Testis (tissue), 3 donors: Measurements from ENCODE around the gene ZNF274. TPM values are rescaled to one million over a fixed set of nuclear protein-coding genes. Genes with fewer than 3 reads are reported as not detected.

Experiments
- DNase-seq: peaks from one replicate; pipeline ENCODE4 v3.0.0-alpha.2; 2019
- H3K27ac ChIP-seq, 2 donors: fragments of 200-600 bp; sonication (generic); one replicate each; pipeline ENCODE4 v1.5.1; 2019
- H3K27me3 ChIP-seq: fragments of 200-600 bp; sonication (generic); one replicate; pipeline ENCODE4 v1.5.1; 2019
- H3K36me3 ChIP-seq: fragments of 200-600 bp; sonication (generic); one replicate; pipeline ENCODE4 v1.5.1; 2017; ENCODE audit warnings: low read depth; ENCODE audit errors: missing control alignments
- H3K4me1 ChIP-seq: fragments of 200-600 bp; sonication (generic); one replicate; pipeline ENCODE4 v1.5.1; 2019
- H3K4me3 ChIP-seq, 2 donors: fragments of 200-600 bp; sonication (generic); one replicate each; pipeline ENCODE4 v1.5.1; 2017 to 2019
- H3K9me3 ChIP-seq: fragments of 200-600 bp; sonication (generic); one replicate; pipeline ENCODE4 v1.5.1; 2017
- CTCF ChIP-seq, 3 experiments: fragments of 450-650 bp in 2 of 3; fragments of 200-600 bp in 1 of 3; sonication (generic) in 1 of 3; IDR thresholded peaks; one replicate each; pipeline ENCODE4 v1.5.1; 2016 to 2019; ENCODE audit warnings: antibody characterized with exemption in 3 of 3, mild to moderate bottlenecking in 2 of 3, moderate library complexity in 1 of 3
- POLR2A ChIP-seq: fragments of 450-650 bp; IDR thresholded peaks from one replicate; pipeline ENCODE4 v1.6.1; 2017; ENCODE audit warnings: antibody characterized with exemption, mild to moderate bottlenecking, moderate library complexity
- WGBS, 2 donors: methylation state at CpG; one replicate each; pipeline ENCODE4 v1.1.5; 2018; 5-methylcytosine and 5-hydroxymethylcytosine counted together
- intact Hi-C: fragments of 100-400 bp; cut with DNase I; formaldehyde crosslinking; loops from one replicate; pipeline ENCODE4 v1.15.1; 2023; ENCODE audit warnings: low total_unique reads
- polyA plus RNA-seq: library from polyadenylated mRNA; stranded (reverse); fragments of 350-450 nt; fragmentation: Illumina TruSeq; extraction: RNeasy Lipid Tissue Mini Kit (QIAGEN cat#74804); gene quantifications from one replicate; pipeline ENCODE4 v1.2.3, GENCODE V29; 2014; ENCODE audit warnings: low read depth, low replicate concordance; ENCODE audit not compliant: insufficient read depth
- total RNA-seq, 2 donors: library from RNA; depleted of rRNA; stranded (reverse); fragments of >200 nt; gene quantifications; one replicate each; pipeline ENCODE4 v1.2.3, GENCODE V29; 2016

ZNF274 gene
- total and polyA plus RNA-seq, 3 donors from 2014 or later, result 34.2 to 48.0 (median 42.6) TPM

- 96% methylated on average over 2 of the region's 2 CpGs; no CpG with 5 or more reads in 1 of the 2 donors for WGBS, 2 donors
- TF ChIP-seq POLR2A, result no peak
- no peak for TF ChIP-seq CTCF (IDR thresholded peaks at IDR 0.05)
- H3K9me3 ChIP-seq, result no peaks in the 10 kb centered on the region
- no peak overlapping the region for H3K27ac ChIP-seq
- H3K27me3 ChIP-seq, result no peaks in the 10 kb centered on the region
- H3K4me3 ChIP-seq, result no peak overlapping the region
- DNase-seq, result no peak
- intact Hi-C loops, result loop anchor here (10.0 kb wide), 1 partner anchor 129 kb away; no protein-coding TSS in a partner anchor
- no peaks in the 10 kb centered on the region for H3K36me3 ChIP-seq
- H3K4me1 ChIP-seq, result peaks cover 11% of the 10 kb centered on the region
These were observed 29.5 kb upstream of the ZNF274 start for GRCh38 chr19:58153386-58153785.

- DNase-seq, result peak; percentile 63
- Histone ChIP-seq H3K36me3 (no peaks in the 10 kb centered on the region), H3K4me3 (peak overlapping the region; percentile 74 to 83), H3K9me3 (no peaks in the 10 kb centered on the region), H3K27me3 (no peaks in the 10 kb centered on the region), H3K4me1 (peaks cover 11% of the 10 kb centered on the region), H3K27ac (peak overlapping the region; percentile 71 to 75)
- intact Hi-C loops, result loop anchor here (10.0 kb wide), 1 partner anchor 129 kb away; no protein-coding TSS in a partner anchor
- TF ChIP-seq CTCF (IDR thresholded peaks at IDR 0.05), result no peak
- no peak for TF ChIP-seq POLR2A
- WGBS, 2 donors, result 2 to 3% methylated on average over 11 to 12 of the region's 12 CpGs
These were observed 28.6 kb upstream of the ZNF274 start for GRCh38 chr19:58154287-58154678.

GRCh38 chr19:58154679-58155648 lies 27.9 kb upstream of the ZNF274 start:
- Histone ChIP-seq H3K27ac (peak overlapping the region; percentile 71 to 75), H3K36me3 (no peaks in the 10 kb centered on the region), H3K4me1 (peaks cover 11% of the 10 kb centered on the region), H3K9me3 (no peaks in the 10 kb centered on the region), H3K4me3 (peak overlapping the region; percentile 74 to 83), H3K27me3 (no peaks in the 10 kb centered on the region)
- peak; percentile 95 for DNase-seq
- intact Hi-C loops, result loop anchor here (10.0 kb wide), 1 partner anchor 130 kb away; no protein-coding TSS in a partner anchor
- TF ChIP-seq CTCF (IDR thresholded peaks at IDR 0.05) (peak; percentile 94 to 99 (median 99)), POLR2A (no peak)
- 3% methylated on average over 50 to 76 of the region's 85 CpGs for WGBS, 2 donors

- Histone ChIP-seq H3K36me3 (no peaks in the 10 kb centered on the region), H3K27me3 (no peaks in the 10 kb centered on the region), H3K27ac (no peak overlapping the region), H3K4me1 (peaks cover 7% of the 10 kb centered on the region), H3K4me3 (peak overlapping the region; percentile 29 to 47), H3K9me3 (no peaks in the 10 kb centered on the region)
- intact Hi-C loops, result loop anchor here (10.0 kb wide), 1 partner anchor 132 kb away; no protein-coding TSS in a partner anchor
- WGBS, 2 donors, result 67 to 90% methylated on average over 12 to 52 of the region's 53 CpGs
- no peak for TF ChIP-seq CTCF (IDR thresholded peaks at IDR 0.05)
- TF ChIP-seq POLR2A, result no peak
- DNase-seq, result peak; percentile 22
These were observed 25.7 kb upstream of the ZNF274 start for GRCh38 chr19:58157045-58157728.
